SK-N-SH treated with all-trans-retinoic acid at 6 μM for 48 hours (cell line): ENCODE measurements around the gene ITPR2.

Experiments
- CSDC2 ChIP-seq: fragments of 250-450 bp; sonication (Bioruptor Pico); IDR thresholded peaks from 2 replicates; pipeline ENCODE4 v1.5.0; 2020; ENCODE audit warnings: mild to moderate bottlenecking, moderate library complexity
- ESRRG ChIP-seq: fragments of 250-450 bp; sonication (Bioruptor Pico); IDR thresholded peaks from 2 replicates; pipeline ENCODE4 v1.6.1; 2021; ENCODE audit warnings: mild to moderate bottlenecking
- GLIS3 ChIP-seq: fragments of 250-450 bp; sonication (Bioruptor Pico); IDR thresholded peaks from 2 replicates; pipeline ENCODE4 v1.5.0; 2020; ENCODE audit warnings: mild to moderate bottlenecking, moderate library complexity
- PPARA ChIP-seq: fragments of 250-450 bp; sonication (Bioruptor Pico); IDR thresholded peaks from 2 replicates; pipeline ENCODE4 v1.5.0; 2020; ENCODE audit warnings: mild to moderate bottlenecking, borderline replicate concordance
- RARB ChIP-seq: fragments of 250-450 bp; sonication (Bioruptor Pico); IDR thresholded peaks from 2 replicates; pipeline ENCODE4 v1.8.0; 2021; ENCODE audit warnings: mild to moderate bottlenecking, moderate library complexity
- TCF4 ChIP-seq: fragments of 250-450 bp; sonication (Bioruptor Pico); IDR thresholded peaks from 2 replicates; pipeline ENCODE4 v1.8.0; 2021; ENCODE audit warnings: mild to moderate bottlenecking, moderate library complexity, borderline replicate concordance
- TOX ChIP-seq: fragments of 250-450 bp; sonication (Bioruptor Pico); IDR thresholded peaks from 2 replicates; pipeline ENCODE4 v1.8.0; 2021; ENCODE audit warnings: mild to moderate bottlenecking, moderate library complexity, borderline replicate concordance
- ZC3H10 ChIP-seq: fragments of 250-450 bp; sonication (Bioruptor Pico); IDR thresholded peaks from 2 replicates; pipeline ENCODE4 v1.5.1; 2021; ENCODE audit warnings: mild to moderate bottlenecking, moderate library complexity
- ZFP30 ChIP-seq: fragments of 450-650 bp; formaldehyde crosslinking; IDR thresholded peaks from 2 replicates; pipeline ENCODE4 v1.5.0; 2022; ENCODE audit warnings: mild to moderate bottlenecking, moderate library complexity
- ZNF70 ChIP-seq: fragments of 450-650 bp; formaldehyde crosslinking; IDR thresholded peaks from 2 replicates; pipeline ENCODE4 v1.5.0; 2020; ENCODE audit warnings: mild to moderate bottlenecking, moderate library complexity
- TF ChIP-seq, protein P1 (sequence below): fragments of 250-450 bp; sonication (Bioruptor Pico); IDR thresholded peaks from 2 replicates; pipeline ENCODE4 v1.8.0; 2020; ENCODE audit warnings: mild to moderate bottlenecking, moderate library complexity, borderline replicate concordance
- TF ChIP-seq, protein P2 (sequence below): fragments of 250-450 bp; sonication (Bioruptor Pico); IDR thresholded peaks from 2 replicates; pipeline ENCODE4 v1.5.1; 2021; ENCODE audit warnings: mild to moderate bottlenecking, moderate library complexity
- TF ChIP-seq, protein P3 (sequence below): fragments of 250-450 bp; sonication (Bioruptor Pico); IDR thresholded peaks from 2 replicates; pipeline ENCODE4 v1.5.1; 2020; ENCODE audit warnings: low read depth, mild to moderate bottlenecking, moderate library complexity

DNA sequence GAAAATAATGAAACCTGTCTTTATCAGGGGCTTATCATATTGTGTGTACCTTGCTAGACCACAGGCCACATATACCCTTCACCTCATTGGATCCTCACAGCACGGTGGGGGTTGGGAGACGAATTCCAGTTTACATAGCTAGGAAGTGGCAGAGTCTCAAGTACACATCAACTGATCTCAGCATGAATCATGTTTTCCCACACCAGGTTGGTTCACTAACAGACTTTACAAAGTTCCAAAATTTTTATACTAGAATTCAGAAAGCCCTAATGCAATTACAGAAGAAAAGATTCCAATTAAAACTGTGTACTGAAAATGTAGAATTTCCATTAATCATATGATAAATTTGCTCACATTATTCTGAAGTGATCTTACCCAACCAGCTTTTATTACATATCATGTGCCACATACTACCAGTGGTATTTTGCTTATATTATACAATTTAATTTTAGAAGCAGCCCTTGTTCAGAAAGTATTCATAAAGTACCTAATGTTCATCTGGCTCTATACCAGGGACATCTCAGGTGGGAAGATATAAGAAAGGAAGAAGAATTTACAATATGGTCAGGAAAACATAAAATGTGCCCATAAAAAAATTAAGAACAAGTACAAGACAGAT lies 196.2 kb downstream of the ITPR2 start:
- TF ChIP-seq TOX (CRISPR knock-in tag) (no peak), PPARA (CRISPR knock-in tag) (no peak), ZFP30 (CRISPR knock-in tag) (no peak), TCF4 (CRISPR knock-in tag) (no peak), ESRRG (no peak), GLIS3 (CRISPR knock-in tag) (no peak), CSDC2 (no peak), RARB (CRISPR knock-in tag) (no peak), ZC3H10 (CRISPR knock-in tag) (no peak), ZNF70 (CRISPR knock-in tag) (no peak)
- TF ChIP-seq, protein P1, sequence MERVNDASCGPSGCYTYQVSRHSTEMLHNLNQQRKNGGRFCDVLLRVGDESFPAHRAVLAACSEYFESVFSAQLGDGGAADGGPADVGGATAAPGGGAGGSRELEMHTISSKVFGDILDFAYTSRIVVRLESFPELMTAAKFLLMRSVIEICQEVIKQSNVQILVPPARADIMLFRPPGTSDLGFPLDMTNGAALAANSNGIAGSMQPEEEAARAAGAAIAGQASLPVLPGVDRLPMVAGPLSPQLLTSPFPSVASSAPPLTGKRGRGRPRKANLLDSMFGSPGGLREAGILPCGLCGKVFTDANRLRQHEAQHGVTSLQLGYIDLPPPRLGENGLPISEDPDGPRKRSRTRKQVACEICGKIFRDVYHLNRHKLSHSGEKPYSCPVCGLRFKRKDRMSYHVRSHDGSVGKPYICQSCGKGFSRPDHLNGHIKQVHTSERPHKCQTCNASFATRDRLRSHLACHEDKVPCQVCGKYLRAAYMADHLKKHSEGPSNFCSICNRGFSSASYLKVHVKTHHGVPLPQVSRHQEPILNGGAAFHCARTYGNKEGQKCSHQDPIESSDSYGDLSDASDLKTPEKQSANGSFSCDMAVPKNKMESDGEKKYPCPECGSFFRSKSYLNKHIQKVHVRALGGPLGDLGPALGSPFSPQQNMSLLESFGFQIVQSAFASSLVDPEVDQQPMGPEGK (CRISPR knock-in tag) = no peak
- TF ChIP-seq, protein P2, sequence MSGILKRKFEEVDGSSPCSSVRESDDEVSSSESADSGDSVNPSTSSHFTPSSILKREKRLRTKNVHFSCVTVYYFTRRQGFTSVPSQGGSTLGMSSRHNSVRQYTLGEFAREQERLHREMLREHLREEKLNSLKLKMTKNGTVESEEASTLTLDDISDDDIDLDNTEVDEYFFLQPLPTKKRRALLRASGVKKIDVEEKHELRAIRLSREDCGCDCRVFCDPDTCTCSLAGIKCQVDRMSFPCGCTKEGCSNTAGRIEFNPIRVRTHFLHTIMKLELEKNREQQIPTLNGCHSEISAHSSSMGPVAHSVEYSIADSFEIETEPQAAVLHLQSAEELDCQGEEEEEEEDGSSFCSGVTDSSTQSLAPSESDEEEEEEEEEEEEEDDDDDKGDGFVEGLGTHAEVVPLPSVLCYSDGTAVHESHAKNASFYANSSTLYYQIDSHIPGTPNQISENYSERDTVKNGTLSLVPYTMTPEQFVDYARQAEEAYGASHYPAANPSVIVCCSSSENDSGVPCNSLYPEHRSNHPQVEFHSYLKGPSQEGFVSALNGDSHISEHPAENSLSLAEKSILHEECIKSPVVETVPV = no peak
- TF ChIP-seq, protein P3, sequence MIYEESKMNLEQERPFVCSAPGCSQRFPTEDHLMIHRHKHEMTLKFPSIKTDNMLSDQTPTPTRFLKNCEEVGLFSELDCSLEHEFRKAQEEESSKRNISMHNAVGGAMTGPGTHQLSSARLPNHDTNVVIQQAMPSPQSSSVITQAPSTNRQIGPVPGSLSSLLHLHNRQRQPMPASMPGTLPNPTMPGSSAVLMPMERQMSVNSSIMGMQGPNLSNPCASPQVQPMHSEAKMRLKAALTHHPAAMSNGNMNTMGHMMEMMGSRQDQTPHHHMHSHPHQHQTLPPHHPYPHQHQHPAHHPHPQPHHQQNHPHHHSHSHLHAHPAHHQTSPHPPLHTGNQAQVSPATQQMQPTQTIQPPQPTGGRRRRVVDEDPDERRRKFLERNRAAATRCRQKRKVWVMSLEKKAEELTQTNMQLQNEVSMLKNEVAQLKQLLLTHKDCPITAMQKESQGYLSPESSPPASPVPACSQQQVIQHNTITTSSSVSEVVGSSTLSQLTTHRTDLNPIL (CRISPR knock-in tag) = no peak
